Islet precursor cell (in vitro differentiated cells): ENCODE measurements around the gene INSYN1.

ENCODE experiments used
- DNase-seq: peaks from one replicate; pipeline ENCODE4 v3.0.0-alpha.2; 2018

INSYN1 gene

GRCh38 chr15:73773428-73773827 lies 20.3 kb upstream of the INSYN1 start:
- DNase-seq, result no peak

- no peak for DNase-seq
These were observed 18.4 kb upstream of the INSYN1 start for GRCh38 chr15:73771385-73772045.

- DNase-seq, result no peak
These were observed 16.9 kb upstream of the INSYN1 start for GRCh38 chr15:73770050-73770449.

- DNase-seq, result no peak
These were observed 14.8 kb upstream of the INSYN1 start for GRCh38 chr15:73767806-73768501.

- no peak for DNase-seq
These were observed 13.4 kb upstream of the INSYN1 start for GRCh38 chr15:73766598-73766997.

GRCh38 chr15:73765778-73766177 lies 12.6 kb upstream of the INSYN1 start:
- no peak for DNase-seq

- no peak for DNase-seq
These were observed 10.8 kb upstream of the INSYN1 start for GRCh38 chr15:73763931-73764330.

GRCh38 chr15:73760330-73761329 lies 7.5 kb upstream of the INSYN1 start:
- no peak for DNase-seq

- DNase-seq, result no peak
These were observed 5.3 kb upstream of the INSYN1 start for GRCh38 chr15:73758461-73758860.

- no peak for DNase-seq
These were observed 4.4 kb upstream of the INSYN1 start for GRCh38 chr15:73757571-73757970.

GRCh38 chr15:73756947-73757513 lies 3.9 kb upstream of the INSYN1 start:
- no peak for DNase-seq

GRCh38 chr15:73756390-73756789 lies 3.2 kb upstream of the INSYN1 start:
- DNase-seq, result no peak

- DNase-seq, result no peak
These were observed 2.8 kb upstream of the INSYN1 start for GRCh38 chr15:73755946-73756345.

GRCh38 chr15:73755481-73755880 lies 2.3 kb upstream of the INSYN1 start:
- DNase-seq, result no peak

GRCh38 chr15:73754461-73754860 lies 1.3 kb upstream of the INSYN1 start:
- DNase-seq, result no peak

GRCh38 chr15:73752806-73753193 lies 351 bp downstream of the INSYN1 start:
- DNase-seq, result no peak

- DNase-seq, result no peak
These were observed 999 bp downstream of the INSYN1 start for GRCh38 chr15:73751899-73752805.

- no peak for DNase-seq
These were observed 1.6 kb downstream of the INSYN1 start for GRCh38 chr15:73751511-73751898.

GRCh38 chr15:73750951-73751350 lies 2.2 kb downstream of the INSYN1 start:
- no peak for DNase-seq

- DNase-seq, result no peak
These were observed 2.7 kb downstream of the INSYN1 start for GRCh38 chr15:73750438-73750837.

- no peak for DNase-seq
These were observed 3.2 kb downstream of the INSYN1 start for GRCh38 chr15:73749971-73750370.

GRCh38 chr15:73749533-73749932 lies 3.6 kb downstream of the INSYN1 start:
- DNase-seq, result no peak
